Measurements from ENCODE around the gene APOF.
"Not testable (repeated sequence)": the region's sequence is repeated elsewhere in the genome, so short reads cannot be mapped to it uniquely, and the experiment has no call there.

APOF gene

GRCh38 chr12:56330936-56331490 is 31.6 kb downstream of the APOF start:
- DNase-seq: no peak

DNA sequence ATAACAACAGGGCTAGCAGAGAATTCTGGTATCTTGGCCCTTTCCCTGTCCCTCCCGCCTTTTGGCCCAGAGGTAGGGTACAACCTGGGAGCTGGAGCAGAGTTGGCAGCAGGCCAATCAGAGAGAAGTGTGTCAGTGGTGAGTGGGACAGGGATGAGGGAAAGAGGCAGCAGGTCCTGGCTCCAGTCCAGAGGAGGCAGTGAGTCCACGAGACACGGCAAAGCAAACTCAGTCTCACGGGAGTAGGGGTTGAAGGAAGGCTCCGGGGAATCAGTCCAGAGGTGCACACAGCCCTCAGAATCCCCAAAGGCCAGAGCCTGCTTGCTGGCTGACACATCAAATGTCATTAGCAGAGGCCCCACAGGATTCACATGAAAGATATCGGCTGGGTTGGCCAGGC is 36.1 kb downstream of the APOF start:
- DNase-seq: no peak

GRCh38 chr12:56326126-56326525 is 36.5 kb downstream of the APOF start:
- DNase-seq: no peak

- no peak for DNase-seq
Measured at GRCh38 chr12:56324206-56324605, 38.5 kb downstream of the APOF start.

- not testable (repeated sequence) for DNase-seq
Measured at GRCh38 chr12:56321610-56322009, 41.0 kb downstream of the APOF start.

DNA sequence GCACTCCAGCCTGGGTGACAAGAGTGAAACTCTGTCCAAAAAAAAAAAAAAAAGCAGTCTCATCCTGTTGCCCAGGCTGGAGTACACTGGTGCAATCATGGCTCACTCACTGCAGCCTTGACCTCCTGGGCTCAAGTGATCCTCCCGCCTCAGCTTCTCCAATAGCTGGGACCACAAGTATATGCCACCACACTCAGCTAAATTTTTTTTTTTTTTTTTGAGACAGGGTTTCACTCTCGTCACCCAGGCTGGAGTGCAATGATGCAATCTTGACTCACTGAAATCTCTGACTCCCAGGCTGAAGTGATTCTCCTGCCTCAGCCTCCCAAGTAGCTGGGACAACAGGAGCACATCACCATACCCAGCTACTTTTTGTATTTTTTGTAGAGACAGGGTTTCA is 41.6 kb downstream of the APOF start:
- no peak for DNase-seq

DNA sequence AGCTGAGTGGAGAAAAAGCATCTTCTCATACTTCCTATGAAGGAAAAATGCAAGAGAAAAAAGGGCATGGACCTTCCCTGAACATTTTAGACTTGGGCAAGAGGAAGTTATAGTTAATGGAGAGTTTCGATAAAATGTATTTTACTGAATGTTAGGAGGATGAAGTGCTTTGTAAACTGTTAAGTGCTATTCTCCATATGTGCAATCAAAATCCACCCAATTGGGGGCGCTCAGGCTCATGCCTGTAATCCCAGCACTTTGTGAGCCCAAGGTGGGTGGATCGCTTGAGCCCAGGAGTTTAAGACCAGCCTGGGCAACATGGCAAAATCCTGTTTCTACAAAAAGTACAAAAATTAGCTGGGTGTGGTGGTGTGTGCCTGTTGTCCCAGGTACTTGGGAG is 45.0 kb downstream of the APOF start:
- DNase-seq: no peak

DNA sequence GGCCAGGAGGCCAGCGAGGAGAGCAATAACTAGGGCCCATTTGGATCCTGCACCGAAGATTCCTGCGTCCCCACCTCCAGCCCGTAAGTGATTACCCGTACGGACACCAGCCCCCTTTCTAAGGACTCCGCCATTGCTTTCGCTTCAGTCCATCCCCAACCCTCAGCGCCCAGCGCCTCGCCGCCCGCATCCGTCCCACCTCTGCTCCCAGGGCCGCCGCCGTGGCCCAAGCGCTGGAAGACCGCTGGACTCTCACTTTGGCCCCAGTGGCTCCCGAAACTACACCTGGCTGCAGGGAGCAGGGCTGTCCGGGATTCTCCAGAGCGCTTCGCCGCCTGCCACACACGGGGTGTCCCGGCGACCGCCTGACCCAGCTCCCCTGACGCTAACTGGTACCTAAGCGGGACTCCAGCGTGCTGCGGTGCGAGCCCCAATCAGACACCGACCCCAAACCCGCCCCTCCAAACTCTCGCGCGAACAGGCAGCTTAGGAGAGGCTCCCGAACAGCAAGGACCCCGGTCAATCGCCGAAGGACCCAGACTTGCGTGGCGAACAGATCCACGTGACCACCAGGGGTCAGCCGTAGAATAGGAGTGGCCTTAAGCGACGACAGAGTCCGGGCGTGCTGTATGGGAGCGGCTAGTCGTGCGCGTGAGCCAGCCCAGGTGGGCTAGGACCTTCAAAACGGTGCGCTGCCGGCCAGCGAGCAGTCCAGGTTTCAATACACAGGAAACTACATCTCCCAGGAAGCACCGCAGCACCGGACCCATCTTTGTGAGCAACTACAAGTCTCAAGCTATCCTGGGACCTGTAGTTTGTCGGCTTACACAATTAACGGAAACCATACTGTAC is 46.8 kb downstream of the APOF start, which contains the start of gene CNPY2:
CNPY2 (minus strand) TSS at position 367 of the 852 bp plus-strand sequence. CDS start 771 bp downstream, outside the sequence.
- peak; percentile 99 for DNase-seq

DNA sequence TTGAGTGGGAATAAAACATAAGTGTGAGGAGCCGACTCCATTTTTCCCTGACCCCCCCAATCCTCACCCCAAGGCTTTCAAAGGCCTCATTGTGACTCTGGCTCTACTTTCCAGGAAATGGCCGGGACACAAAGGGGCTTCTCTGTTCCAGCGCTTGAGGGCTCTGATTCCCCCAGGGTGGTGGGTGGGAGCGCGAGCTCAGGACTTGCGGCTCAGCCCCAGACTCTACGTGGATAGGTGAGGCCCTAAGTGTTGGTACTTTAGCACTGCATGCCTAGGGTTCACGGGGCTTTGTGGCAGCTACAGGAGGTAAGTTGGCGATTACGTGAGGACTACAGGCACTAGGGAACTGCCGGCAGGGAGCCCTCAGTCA is 47.4 kb downstream of the APOF start:
- peak; percentile 5 for DNase-seq

DNA sequence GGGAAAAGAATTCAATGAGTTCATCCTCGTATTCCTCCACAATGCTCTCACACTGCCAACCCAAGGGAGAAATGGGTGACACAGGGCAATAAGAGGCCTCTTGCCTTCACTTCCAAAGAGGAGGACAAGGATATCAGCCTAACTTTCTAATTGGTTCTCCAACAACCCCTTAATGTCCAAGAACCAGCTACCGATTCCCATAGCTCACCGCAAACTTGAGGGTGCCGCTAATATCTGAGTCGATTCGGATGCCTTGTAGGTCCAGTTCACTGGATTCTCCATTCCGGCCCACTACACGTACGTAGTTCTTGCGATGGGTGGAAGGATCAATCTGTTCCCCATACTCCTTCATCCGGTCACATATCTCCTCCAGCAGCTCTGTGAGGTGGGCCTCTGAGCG is 51.7 kb downstream of the APOF start:
- DNase-seq: no peak
